HG03175 (cell line): ENCODE measurements around the gene RNF152.

Experiments used
- ATAC-seq: cut with Tn5 transposase; IDR thresholded peaks from one replicate; pipeline ENCODE4 v1.9.1; 2021; ENCODE audit warnings: mild to moderate bottlenecking, moderate library complexity; ENCODE audit not compliant: unreplicated experiment

Gene RNF152

GRCh38 chr18:61892683-61893308, at the start of gene RNF152:
RNF152 (minus strand) TSS chr18:61893007; CDS start chr18:61816463, 76,544 bp downstream.
- ATAC-seq, result no peak

- no peak for ATAC-seq
Measured at GRCh38 chr18:61941948-61942471, 49.2 kb upstream of the RNF152 start.

- peak; percentile 45 for ATAC-seq
Measured at GRCh38 chr18:61939046-61939674, 46.4 kb upstream of the RNF152 start.

- ATAC-seq, result no peak
Measured at GRCh38 chr18:61935362-61935761, 42.6 kb upstream of the RNF152 start.

- no peak for ATAC-seq
Measured at GRCh38 chr18:61931654-61932379, 39.0 kb upstream of the RNF152 start.

GRCh38 chr18:61929881-61930640, 37.3 kb upstream of the RNF152 start:
- no peak for ATAC-seq

GRCh38 chr18:61926532-61926931, 33.7 kb upstream of the RNF152 start:
- no peak for ATAC-seq

- no peak for ATAC-seq
Measured at GRCh38 chr18:61924550-61924949, 31.7 kb upstream of the RNF152 start.

GRCh38 chr18:61922435-61922834, 29.6 kb upstream of the RNF152 start:
- no peak for ATAC-seq

GRCh38 chr18:61921621-61922235, 28.9 kb upstream of the RNF152 start:
- ATAC-seq, result no peak

GRCh38 chr18:61917818-61918217, 25.0 kb upstream of the RNF152 start:
- ATAC-seq, result no peak

- ATAC-seq, result no peak
Measured at GRCh38 chr18:61912476-61912875, 19.7 kb upstream of the RNF152 start.

GRCh38 chr18:61910101-61910500, 17.3 kb upstream of the RNF152 start:
- ATAC-seq, result no peak

- ATAC-seq, result no peak
Measured at GRCh38 chr18:61908661-61909060, 15.9 kb upstream of the RNF152 start.

GRCh38 chr18:61901323-61901986, 8.6 kb upstream of the RNF152 start:
- peak; percentile 97 for ATAC-seq

- no peak for ATAC-seq
Measured at GRCh38 chr18:61900504-61901281, 7.9 kb upstream of the RNF152 start.

GRCh38 chr18:61898640-61899101, 5.9 kb upstream of the RNF152 start:
- ATAC-seq, result no peak

GRCh38 chr18:61896757-61897156, 4.0 kb upstream of the RNF152 start:
- ATAC-seq, result no peak

- ATAC-seq, result no peak
Measured at GRCh38 chr18:61896118-61896517, 3.3 kb upstream of the RNF152 start.
